Measurements from ENCODE around the gene DPP6.

DNA sequence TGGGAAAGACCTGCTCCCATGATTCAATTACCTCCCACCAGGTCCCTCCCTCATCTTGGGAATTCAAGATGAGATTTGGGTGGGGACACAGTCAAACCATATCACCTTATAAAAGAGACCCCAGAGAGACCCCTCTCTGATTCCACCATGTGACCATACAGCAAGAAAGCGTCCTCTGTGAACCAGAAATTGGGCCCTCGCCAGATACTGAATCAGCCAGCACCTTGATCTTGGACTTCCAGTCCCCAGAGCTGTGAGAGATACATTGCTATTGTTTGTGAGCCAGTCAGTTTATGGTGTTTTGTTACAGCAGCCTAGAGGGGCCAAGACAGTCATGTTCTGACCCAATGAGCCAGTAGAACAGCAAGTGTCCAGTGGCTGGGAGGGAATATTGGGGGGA is 718.2 kb downstream of the DPP6 start:
- TF ChIP-seq RFX5 (IDR thresholded peaks at IDR 0.05; ENCODE audit: low read length) = no peak
- TF ChIP-seq, protein P1, sequence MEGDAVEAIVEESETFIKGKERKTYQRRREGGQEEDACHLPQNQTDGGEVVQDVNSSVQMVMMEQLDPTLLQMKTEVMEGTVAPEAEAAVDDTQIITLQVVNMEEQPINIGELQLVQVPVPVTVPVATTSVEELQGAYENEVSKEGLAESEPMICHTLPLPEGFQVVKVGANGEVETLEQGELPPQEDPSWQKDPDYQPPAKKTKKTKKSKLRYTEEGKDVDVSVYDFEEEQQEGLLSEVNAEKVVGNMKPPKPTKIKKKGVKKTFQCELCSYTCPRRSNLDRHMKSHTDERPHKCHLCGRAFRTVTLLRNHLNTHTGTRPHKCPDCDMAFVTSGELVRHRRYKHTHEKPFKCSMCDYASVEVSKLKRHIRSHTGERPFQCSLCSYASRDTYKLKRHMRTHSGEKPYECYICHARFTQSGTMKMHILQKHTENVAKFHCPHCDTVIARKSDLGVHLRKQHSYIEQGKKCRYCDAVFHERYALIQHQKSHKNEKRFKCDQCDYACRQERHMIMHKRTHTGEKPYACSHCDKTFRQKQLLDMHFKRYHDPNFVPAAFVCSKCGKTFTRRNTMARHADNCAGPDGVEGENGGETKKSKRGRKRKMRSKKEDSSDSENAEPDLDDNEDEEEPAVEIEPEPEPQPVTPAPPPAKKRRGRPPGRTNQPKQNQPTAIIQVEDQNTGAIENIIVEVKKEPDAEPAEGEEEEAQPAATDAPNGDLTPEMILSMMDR (IDR thresholded peaks at IDR 0.05) = no peak
